HCT116 (cell line): ENCODE measurements around the gene GPC4.

Experiments used
- CEBPB ChIP-seq: IDR thresholded peaks from 2 replicates; pipeline ENCODE4 v1.6.1; 2012; ENCODE audit warnings: low read depth
- EZH2 ChIP-seq: fragments of 200-600 bp; sonication (generic); IDR thresholded peaks from 2 replicates; pipeline ENCODE4 v1.6.1; 2017; ENCODE audit warnings: antibody characterized with exemption, mixed run types
- EZH2phosphoT487 ChIP-seq: fragments of 200-600 bp; IDR thresholded peaks from 2 replicates; pipeline ENCODE4 v1.6.1; 2018; ENCODE audit warnings: antibody characterized with exemption, borderline replicate concordance
- JUND ChIP-seq: IDR thresholded peaks from 2 replicates; pipeline ENCODE4 v1.6.1; 2012
- MAX ChIP-seq: IDR thresholded peaks from 2 replicates; pipeline ENCODE4 v1.6.1; 2012
- POLR2A ChIP-seq: IDR thresholded peaks from 2 replicates; pipeline ENCODE4 v1.7.0; 2011; ENCODE audit warnings: borderline replicate concordance; ENCODE audit not compliant: insufficient read depth, insufficient read length; ENCODE audit errors: extremely low read depth
- POLR2AphosphoS5 ChIP-seq: IDR thresholded peaks from 2 replicates; pipeline ENCODE4 v1.6.1; 2011; ENCODE audit warnings: mild to moderate bottlenecking, low read depth, low read length, moderate library complexity
- RAD21 ChIP-seq: IDR thresholded peaks from 2 replicates; pipeline ENCODE4 v1.6.1; 2012; ENCODE audit warnings: low read depth, mild to moderate bottlenecking
- SRF ChIP-seq: IDR thresholded peaks from 2 replicates; pipeline ENCODE4 v1.6.1; 2012; ENCODE audit warnings: low read depth
- ZNF274 ChIP-seq: fragments of 200-500 bp; sonication (Bioruptor generic); IDR thresholded peaks from 2 replicates; pipeline ENCODE4 v1.6.1; 2014; ENCODE audit warnings: mild to moderate bottlenecking, low read depth, low read length, inconsistent platforms
- TF ChIP-seq, protein P1 (sequence below), 3 experiments: fragments of 200-600 bp in 1 of 3; sonication (generic) in 1 of 3; IDR thresholded peaks in 2 of 3; conservative IDR thresholded peaks in 1 of 3; 2 replicates each; pipeline ENCODE4 v1.5.1; 2012 to 2017; ENCODE audit warnings: low read depth in 2 of 3, low read length in 2 of 3, antibody characterized with exemption in 1 of 3, borderline replicate concordance in 1 of 3, control low read depth in 1 of 3, mild to moderate bottlenecking in 1 of 3, mixed read lengths in 1 of 3, mixed run types in 1 of 3, moderate library complexity in 1 of 3; ENCODE audit not compliant: insufficient read depth in 1 of 3
- TF ChIP-seq, protein P2 (sequence below): IDR thresholded peaks from 2 replicates; pipeline ENCODE4 v1.6.1; 2012; ENCODE audit warnings: low read depth

- TF ChIP-seq, protein P1, sequence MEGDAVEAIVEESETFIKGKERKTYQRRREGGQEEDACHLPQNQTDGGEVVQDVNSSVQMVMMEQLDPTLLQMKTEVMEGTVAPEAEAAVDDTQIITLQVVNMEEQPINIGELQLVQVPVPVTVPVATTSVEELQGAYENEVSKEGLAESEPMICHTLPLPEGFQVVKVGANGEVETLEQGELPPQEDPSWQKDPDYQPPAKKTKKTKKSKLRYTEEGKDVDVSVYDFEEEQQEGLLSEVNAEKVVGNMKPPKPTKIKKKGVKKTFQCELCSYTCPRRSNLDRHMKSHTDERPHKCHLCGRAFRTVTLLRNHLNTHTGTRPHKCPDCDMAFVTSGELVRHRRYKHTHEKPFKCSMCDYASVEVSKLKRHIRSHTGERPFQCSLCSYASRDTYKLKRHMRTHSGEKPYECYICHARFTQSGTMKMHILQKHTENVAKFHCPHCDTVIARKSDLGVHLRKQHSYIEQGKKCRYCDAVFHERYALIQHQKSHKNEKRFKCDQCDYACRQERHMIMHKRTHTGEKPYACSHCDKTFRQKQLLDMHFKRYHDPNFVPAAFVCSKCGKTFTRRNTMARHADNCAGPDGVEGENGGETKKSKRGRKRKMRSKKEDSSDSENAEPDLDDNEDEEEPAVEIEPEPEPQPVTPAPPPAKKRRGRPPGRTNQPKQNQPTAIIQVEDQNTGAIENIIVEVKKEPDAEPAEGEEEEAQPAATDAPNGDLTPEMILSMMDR (IDR thresholded peaks at IDR 0.05 in 2 of 3, conservative IDR thresholded peaks at IDR 0.05 in 1 of 3; ENCODE audit: borderline replicate concordance in 1 of 3, insufficient read depth in 1 of 3, low read depth in 2 of 3, low read length in 2 of 3): no peak
- no peak for TF ChIP-seq POLR2AphosphoS5
- no peak for TF ChIP-seq POLR2A
- TF ChIP-seq MAX: no peak
- no peak for TF ChIP-seq ZNF274
- TF ChIP-seq RAD21: no peak
- TF ChIP-seq EZH2: no peak
- TF ChIP-seq CEBPB: no peak
- TF ChIP-seq JUND: no peak
- TF ChIP-seq EZH2phosphoT487: no peak
- no peak for TF ChIP-seq SRF
- TF ChIP-seq, protein P2, sequence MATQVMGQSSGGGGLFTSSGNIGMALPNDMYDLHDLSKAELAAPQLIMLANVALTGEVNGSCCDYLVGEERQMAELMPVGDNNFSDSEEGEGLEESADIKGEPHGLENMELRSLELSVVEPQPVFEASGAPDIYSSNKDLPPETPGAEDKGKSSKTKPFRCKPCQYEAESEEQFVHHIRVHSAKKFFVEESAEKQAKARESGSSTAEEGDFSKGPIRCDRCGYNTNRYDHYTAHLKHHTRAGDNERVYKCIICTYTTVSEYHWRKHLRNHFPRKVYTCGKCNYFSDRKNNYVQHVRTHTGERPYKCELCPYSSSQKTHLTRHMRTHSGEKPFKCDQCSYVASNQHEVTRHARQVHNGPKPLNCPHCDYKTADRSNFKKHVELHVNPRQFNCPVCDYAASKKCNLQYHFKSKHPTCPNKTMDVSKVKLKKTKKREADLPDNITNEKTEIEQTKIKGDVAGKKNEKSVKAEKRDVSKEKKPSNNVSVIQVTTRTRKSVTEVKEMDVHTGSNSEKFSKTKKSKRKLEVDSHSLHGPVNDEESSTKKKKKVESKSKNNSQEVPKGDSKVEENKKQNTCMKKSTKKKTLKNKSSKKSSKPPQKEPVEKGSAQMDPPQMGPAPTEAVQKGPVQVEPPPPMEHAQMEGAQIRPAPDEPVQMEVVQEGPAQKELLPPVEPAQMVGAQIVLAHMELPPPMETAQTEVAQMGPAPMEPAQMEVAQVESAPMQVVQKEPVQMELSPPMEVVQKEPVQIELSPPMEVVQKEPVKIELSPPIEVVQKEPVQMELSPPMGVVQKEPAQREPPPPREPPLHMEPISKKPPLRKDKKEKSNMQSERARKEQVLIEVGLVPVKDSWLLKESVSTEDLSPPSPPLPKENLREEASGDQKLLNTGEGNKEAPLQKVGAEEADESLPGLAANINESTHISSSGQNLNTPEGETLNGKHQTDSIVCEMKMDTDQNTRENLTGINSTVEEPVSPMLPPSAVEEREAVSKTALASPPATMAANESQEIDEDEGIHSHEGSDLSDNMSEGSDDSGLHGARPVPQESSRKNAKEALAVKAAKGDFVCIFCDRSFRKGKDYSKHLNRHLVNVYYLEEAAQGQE: no peak
Observed at GRCh38 chrX:133353233-133353632, 62.1 kb downstream of the GPC4 start.
